GM18508 (cell line): Measurements from ENCODE around the gene NUCB1.

Source experiments
- ATAC-seq: cut with Tn5 transposase; IDR thresholded peaks from one replicate; pipeline ENCODE4 v1.9.1; 2021; ENCODE audit warnings: moderate number of reproducible peaks; ENCODE audit not compliant: insufficient read depth, unreplicated experiment

Gene NUCB1

GRCh38 chr19:48970139-48970766 lies 70.1 kb downstream of the NUCB1 start:
- no peak for ATAC-seq

- no peak for ATAC-seq
These were observed 70.8 kb downstream of the NUCB1 start for GRCh38 chr19:48970923-48971395.
